Effector CD4-positive, alpha-beta T cell (primary cell): ENCODE measurements around the gene HORMAD2.
"Not testable (repeated sequence)": the region's sequence is repeated elsewhere in the genome, so short reads cannot be mapped to it uniquely, and the experiment has no call there.

Source experiments
- DNase-seq: peaks from one replicate; pipeline ENCODE4 v3.0.0-alpha.2; 2020

The HORMAD2 gene

DNA sequence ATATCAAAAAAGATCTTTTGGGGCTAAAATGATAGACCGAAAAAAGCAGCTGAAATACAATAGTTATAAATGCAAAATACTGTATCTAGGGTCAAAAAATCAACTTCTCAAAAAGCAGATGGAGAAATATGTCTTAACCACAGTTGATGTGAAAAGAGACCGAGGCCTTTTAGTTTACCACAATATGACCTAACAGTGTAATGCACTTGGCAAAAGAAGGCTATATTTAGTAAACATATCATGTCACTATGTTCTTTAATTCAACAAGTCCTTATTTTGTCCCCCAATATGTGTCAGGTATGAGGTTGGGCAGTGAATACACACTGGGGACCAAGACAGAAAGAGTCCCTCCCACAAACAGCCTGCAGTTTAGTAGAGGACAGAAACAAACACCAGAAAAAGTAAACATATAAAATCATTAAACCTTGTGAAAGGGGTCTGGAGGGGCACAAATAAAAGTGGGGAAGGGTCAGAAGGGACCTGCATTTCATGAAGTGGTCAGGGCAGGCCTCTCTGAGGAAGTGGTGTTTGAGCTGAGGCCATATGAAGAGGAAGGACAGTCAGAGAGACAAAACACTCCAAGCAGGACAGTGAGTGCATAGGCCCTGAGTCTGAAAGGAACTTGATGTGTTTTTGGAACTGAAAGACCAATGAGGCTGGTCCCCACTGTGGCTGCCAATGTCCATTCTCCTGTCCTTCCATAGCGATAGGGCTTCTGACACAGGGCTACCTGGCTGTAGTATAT lies 112.9 kb downstream of the HORMAD2 start:
- no peak for DNase-seq

DNA sequence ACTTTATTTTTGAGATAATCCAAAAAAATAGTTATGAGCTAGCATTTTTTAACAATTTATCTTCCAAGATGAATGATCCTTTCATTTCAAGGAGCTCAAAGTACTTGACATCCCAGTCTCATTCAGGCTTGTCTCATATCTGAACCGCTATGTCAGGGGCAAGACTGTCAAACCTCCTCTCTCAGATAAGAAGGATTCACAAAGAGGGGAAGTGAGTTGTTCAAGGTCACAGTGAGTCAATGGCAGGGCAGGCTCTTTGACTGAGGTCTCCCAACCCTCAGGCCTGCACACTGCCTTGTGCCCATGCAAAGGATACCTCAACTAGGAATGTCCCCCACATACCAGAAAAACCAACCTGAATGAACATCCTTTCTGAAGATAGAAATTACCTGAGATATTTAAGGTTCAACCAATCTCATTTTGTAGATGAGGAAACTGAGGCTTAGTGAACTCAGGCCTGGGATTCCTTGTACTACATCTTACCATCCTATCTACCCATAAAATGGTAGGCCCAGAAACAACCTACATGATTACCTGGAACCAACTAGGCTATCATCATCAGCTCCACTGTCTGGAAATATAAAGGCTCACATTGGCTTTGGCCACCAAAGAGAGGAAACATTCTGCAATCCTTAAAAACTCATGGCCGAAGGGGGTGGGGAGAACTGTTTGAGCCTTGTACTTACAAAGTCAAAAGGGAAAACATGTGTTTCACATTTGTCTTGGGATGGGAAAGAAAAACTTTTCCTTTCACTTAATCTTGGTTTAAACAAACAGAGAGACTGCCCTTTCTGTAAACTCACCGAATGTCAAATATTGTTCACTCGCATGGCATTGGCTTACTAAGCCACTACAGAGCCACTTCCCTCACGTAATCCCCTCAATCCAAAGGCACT lies 115.2 kb downstream of the HORMAD2 start:
- DNase-seq = no peak

DNA sequence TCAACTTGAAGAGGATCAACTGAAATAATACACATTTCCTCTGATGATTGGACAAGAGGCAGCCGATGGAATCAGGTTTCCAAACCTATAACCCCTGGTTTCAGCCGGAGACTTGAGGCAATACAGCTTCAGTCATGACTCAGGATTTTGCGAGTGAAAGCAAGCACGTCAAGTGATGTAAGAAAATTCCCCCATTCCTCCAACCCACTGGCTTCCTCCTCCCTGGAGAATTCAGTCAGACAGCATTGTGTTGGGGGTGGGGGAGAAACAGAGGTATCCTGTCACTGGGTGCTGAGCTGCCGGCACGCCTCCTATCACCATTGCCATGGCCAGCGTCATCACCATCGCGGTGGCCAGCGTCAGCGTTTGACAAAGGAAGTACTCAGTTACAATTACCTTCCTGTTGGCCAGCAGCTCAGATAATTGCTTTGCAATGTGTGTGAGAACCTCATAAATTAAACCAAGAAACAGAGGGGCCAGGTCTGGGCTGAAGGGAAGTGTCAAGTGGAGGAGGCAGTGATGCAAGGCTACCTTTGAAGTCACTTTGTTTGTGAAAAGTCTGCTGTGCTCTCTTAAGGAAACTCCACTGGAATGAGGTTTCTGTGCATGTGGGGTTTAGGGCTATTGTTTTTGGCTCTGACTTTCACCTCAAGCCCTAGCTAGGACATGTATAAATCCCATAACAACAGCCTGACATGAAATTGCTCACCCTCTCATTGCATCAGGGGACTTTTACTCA lies 116.0 kb downstream of the HORMAD2 start:
- no peak for DNase-seq

DNA sequence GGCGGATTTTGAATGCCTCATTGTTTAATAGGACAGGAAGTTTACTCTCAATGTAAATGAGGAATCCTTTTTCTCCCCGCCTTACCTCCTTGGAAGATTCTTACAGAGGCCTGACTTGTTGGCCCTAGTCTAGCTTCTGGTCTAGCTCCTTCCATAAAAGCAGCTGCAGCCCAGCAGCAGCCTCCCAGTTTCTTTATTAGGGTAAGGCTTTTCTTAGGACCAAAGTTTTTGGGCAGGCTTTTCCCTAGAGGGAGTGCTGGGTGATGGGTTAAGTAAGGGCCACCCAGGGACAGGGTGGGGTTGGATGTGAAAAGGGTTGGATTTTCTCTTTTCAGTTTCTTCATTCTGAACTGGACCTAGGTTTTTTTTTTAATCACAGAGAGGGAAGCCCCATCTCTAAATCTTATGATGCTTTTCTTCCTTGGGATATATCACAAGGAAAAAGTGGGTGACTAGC lies 116.6 kb downstream of the HORMAD2 start:
- DNase-seq = no peak

DNA sequence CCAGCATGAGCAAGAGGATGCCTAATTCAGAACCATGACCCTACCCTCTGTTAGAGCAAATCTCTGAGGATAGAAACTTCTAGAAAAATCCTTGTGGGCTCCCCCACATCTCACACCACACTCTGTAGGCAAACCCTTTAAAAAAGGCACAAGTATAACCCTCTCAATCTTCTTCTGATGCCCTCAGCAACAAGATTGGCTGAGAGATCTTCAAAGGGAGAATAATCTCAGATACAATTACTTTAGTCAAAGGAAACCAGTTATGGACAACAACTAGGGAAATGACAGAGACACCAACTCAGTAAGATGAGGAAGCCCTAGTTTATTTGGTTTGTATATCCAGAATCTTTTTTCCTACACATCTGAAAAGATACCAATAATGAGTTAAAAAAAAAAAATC lies 117.1 kb downstream of the HORMAD2 start:
- DNase-seq = no peak

DNA sequence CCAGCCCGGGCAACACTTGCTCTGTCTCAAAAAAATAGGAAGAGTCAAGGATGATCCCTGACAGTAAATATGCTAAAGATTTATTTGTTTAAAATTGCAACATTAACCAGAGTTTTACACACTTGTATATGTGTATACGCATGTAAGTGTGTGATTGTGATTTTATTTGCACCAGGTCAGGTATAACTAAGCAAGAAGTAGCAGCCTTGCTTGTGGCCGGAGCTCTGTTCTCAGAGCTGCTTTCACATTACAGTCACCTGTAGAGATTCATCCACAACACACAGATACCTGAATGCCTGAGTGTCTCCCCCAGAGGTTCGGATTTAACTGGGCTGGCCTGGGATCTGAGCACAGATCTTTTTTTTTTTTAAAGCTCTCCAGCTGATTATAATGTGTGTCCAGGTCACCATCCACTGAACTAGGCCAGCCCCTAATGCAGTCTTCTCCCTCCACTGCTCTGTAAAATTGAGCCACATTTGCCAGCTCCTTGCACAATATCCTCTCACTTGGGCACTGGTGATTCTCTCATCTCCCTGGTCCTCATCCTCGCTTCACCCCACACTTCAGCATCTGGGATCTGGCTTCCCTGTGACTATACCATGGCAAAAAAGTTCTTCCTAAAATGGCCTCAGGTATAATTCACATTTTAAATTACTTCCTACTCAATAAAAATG lies 118.0 kb downstream of the HORMAD2 start:
- no peak for DNase-seq

DNA sequence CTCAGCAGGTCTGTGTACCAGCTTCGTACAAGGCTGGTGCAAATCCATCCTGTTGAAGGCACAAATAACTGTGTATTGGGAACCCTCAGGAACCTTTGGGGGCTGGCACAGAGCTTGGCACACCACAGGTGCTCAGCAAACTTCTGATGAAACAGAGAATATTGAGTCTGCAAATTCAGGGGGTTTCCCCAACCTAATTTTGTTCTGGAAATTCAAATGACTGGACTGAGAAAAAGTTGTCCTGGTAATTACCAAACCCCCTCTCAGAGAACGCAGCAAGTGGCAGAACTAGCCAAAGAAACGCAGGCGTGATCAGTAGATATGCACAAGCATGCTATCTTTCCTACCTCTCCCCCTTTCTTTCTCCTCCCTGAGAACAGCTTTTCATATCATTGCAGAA lies 118.7 kb downstream of the HORMAD2 start:
- no peak for DNase-seq

DNA sequence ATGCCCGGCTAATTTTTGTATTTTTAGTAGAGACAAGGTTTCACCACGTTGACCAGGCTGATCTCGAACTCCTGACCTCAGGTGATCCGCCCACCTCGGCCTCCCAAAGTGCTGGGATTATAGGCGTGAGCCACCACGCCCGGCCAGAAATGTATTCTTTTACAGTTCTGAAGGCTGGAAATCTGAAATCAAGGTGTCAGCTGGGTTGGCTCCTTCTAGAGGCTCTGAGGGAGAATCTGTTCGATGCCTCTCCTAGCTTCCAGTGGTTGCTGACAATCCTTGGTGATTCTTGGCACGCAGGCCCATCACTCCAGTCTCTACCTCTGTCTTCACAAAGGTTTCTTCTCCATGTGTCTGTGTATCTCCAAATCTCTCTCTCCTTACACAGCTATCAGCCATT lies 120.6 kb downstream of the HORMAD2 start:
- not testable (repeated sequence) for DNase-seq

DNA sequence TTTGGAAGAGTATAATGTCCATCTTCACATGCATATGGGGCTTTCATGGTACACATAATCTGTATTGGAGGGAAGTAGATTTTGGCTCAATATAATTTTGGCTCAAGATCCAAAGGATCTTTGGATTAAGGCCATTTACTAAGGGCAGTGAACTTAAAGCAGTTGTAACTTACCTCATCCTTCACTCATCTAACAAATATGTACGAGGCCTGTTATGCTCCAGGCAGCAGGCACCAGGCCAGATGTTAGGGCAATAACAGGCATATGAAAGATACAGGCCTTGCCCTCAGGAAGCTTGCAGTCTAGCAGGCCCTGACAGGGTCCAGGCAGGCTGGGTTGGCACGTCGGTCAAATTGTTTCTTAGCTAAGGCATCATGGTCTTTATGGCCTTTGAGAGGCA lies 121.7 kb downstream of the HORMAD2 start:
- DNase-seq = no peak

DNA sequence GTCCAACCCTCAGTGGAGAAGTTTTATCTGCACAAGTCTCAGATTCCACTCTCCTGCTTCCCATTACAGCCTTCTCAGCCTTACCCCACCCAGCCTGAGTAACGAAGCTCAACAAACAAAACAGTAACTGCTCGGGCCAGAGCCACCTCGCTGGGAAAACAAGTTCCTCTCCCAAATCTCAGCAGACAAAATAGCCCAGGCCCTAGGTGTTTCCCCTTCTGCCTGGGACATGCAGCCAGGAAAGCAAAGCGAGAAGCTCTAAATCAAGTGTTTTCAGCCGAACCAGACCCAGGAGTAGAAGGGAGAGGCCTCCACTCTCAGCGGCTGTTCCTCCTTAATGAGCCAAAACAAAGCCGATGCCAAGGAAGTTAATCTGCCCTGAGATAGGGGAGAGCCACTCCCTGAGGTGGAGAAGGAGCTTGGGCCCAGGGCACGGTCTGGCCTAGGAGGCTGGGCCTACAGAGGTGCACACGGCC lies 122.3 kb downstream of the HORMAD2 start:
- no peak for DNase-seq

DNA sequence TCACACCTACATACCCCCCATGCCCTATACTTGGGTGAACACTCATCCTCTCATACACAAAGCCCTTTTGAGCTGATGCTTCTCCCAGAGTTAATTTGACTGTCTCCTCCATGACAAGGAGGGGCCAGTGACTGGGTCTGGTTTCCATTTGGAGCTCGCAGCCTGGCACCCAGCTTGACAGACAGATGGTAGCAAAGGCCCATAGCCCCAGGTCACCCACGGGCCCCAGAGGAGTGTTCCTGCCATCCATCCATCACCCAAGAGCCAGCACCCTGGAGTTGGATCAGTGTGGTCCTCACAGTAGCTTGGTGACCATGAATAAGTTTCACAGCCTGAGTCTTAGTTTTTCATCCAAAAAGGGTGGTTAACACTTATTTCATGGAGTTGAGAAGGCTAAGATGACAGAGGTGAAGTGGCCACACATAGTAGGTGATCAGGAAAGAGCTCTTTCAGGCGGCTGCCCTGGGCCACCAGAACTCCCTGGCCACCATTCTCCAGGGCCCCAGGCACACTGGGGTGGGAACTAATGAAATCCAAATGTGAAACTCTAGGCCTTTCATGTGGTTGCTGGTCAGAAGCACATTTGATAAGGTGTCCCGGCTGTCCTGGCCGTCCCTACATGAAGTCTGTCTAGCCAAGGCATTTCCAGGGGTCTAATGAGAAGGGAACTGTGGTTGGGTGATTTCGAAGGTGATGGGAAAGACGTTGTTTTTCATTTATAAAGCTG lies 123.9 kb downstream of the HORMAD2 start:
- DNase-seq = no peak

DNA sequence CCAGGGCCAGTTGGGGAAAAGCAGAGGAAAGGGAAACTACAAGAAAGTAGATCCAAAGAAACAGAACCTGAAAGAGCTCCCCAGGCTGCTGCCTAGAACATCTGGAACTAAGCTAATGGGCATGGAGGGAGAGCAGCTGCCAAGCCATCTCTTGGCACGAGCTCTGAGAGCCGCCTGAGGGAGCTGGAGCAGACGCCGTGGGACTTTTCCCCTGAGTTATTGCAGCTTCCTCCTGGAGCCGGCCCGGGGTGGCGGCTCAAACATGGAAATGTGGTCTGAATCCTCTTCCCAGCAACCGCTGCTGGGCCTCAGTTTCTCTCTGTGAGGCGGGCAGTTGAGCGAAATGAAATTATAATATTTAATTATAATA lies 124.5 kb downstream of the HORMAD2 start:
- no peak for DNase-seq

DNA sequence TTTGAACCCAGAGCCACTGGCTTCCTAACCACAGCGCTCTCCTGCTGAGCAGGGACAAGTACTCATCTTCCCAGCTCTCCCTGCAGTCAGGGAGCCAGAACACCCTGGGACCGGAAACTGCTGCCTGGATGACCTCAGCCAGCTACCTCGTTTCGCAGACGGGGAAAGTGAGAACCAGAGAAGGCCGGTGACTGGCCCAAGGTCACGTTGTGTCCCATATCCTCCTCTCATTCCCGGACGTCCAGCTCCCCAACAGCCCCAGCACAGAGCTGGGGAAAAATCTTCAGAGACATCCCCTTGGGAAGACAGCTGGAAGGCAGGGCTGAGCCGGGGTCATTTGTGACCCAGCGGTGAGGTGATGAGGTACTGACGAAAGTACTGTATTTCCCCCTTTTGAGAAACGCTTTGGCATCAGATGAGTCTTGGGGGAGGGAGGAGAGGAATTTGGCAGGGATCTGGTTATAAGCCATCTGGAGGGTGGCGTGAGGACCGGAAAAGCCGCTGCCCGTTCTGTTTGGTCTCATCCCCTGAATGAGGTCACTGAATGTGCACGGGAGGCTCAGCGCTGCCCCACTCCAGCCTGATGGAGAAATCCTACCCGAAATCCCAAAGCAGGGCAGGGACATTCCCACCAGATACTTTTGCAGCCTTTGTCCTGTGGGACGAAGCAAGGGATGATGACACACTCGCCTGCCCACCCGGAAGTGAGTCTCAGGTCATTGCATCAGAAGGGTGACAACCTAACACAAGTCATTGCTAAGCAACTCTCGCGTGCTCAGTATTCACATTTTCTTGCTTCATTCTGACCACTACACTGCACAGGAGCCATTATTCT lies 125.2 kb downstream of the HORMAD2 start:
- DNase-seq = no peak

DNA sequence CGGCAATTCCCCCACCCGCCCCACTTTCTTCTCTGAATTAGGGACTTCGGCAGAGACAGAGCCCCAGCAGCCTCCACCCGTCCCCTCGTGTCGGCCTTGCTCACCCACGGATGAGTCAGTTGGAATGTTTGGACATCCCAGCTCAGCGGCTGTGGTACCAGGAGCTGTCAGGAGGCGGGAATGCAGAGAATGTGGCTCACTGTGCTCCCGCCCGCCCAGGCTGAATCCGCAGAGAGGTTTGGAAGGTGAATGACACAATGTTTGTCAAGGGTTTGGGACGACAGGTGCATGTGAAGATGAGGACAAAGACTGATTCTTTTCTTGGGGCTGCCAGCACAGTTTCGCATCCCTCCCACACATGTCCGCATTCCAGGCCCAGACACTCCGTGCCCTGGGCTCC lies 126.7 kb downstream of the HORMAD2 start:
- no peak for DNase-seq

DNA sequence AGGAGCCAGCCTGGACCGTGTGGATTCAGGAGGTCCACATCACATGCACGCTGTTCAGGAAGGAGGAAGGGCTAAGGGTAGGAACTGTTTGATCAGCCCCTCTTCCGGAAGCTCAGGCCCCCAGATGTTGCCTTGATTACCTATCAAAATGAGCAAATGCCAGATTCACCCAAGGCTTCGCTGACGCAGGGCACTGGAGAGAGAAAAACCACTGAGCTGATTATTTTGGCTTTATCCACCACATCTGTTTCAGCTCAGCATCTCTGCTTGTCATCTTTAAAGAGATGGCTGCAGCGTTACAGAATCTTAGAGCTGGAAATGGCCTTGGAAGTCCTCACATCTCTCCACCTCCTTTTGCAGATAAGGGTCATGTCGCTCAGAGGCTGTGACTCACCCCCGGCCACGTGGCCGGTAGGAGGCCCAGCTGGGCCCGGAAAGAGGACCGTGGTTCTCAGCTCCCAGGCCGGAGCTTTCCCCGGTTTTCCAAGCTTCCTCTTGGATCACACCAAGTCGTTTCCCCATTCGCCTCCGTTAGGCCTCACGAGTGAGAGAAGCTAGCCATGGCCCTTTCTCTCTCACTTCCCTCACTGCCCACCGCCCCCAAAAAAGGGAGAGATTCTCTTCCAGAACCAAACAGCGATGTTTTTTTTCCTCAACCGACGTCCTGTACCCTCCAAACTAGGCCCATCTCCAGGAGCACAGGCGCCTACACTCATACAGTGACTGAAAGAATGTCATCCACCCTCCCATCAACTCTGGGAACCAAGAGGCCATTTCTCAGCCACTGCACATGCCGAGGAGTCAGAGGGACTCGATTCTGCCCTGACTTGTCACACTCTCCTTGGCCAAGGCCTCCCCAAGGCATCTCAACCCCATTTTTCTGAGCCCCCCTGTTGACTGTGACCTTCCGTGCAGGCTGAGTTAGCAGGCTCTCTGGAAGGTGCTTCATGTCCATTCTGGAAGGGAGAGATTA lies 128.7 kb downstream of the HORMAD2 start:
- no peak for DNase-seq

DNA sequence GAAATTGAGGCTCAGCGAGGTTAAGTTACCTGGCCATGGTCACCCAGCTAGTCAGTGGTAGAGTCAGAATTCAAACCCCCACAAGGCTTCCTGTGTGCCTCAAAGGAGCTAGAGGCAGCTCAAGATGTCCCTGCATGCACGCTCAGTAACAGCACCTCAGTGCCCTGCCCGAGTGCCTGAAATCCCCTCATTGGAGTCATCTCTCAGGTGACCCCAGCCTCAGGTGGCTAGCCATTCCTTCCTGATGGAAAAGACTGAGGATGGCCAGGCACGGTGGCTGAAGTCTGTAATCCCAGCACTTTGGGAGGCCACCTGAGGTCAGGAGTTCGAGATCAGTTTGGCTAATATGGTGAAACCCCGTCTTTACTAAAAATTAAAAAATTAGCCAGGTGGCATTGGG lies 129.4 kb downstream of the HORMAD2 start:
- DNase-seq = no peak

DNA sequence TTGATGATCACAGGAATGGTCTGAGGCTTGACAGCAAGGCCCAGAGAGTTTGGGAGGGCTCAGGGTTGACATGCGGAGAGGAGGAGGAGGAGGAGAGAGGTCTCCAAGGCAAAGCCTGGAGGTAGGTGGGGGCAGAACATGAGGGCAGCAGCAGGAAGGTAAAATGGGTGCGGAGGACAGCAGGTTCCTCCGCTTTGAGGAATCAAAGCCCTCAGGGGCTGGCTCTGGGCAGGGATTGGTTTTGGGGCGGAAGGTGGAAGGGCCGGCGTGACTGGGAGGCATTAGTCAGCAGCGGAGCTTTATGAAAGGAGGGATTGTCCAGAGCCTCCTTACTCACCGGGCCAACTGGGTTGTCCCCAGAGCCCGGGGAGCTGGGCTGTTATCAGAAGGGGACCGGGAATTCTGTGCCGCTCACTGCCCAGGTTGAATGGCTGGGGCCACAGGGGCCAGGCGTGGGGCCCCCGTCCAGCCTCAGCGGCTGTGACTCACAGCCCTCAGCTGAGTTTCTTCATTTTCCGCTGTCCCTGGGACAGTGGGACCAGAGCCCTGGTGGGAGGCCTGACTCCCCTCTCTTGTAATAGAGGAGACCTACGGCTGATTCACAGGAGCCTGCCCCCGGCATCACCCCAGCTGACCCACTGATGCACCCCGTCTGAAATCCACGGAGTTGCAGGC lies 130.1 kb downstream of the HORMAD2 start:
- DNase-seq = no peak

DNA sequence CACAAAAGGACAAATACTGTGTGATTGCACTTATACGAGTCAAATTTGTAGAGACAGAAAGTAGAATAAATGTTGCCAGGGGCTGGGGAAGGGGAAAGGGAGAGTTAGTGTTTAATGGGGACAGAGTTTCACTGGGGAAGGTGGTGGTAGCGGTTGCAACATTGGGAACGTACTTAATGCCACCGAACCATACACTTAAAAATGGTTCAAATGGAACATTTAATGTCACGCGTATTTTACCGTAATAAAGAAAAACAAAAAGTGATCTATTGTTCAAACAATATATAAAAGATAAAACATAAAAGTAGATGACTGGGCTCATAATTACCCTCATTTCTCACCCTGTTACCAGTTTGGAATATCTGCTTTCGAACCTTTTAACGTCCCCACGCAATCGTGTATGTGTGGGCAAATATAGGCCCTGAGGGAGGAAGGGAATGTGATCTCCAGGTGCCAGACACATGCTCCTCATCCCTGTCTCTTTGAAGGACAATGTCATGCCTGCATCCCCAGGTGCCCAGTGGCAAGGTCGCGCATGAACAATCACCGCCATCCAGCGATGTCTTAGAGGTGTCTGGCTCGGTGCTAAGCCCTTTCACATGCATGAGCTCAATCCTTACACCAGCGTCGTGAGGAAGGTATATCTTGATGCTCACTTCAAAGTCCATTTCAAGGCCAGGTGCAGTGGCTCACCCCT lies 131.0 kb downstream of the HORMAD2 start:
- no peak for DNase-seq
